Stimulated activated effector memory CD8-positive, alpha-beta T cell treated with anti-CD3 and anti-CD28 coated beads, Interleukin-12 subunit alpha, Interleukin-12 subunit beta, amount 100 ng/mL, for 72 hours (primary cell): Measurements from ENCODE around the gene KCNMA1.

ENCODE experiments used
- ATAC-seq: fragments of 150-1000 bp; cut with Tn5 transposase; 2 replicates; pipeline ENCODE4 v1.10.0; 2021
- DNase-seq, 2 donors: peaks; one replicate each; pipeline ENCODE4 v3.0.0; 2021 to 2022; ENCODE audit warnings: low spot score in 2 of 2
- H3K27ac Mint-ChIP-seq: one replicate; pipeline ENCODE4 v1.8.0; 2022; ENCODE audit warnings: mild to moderate bottlenecking, mixed read lengths
- H3K36me3 Mint-ChIP-seq: one replicate; pipeline ENCODE4 v1.8.0; 2022; ENCODE audit warnings: mild to moderate bottlenecking, mixed read lengths
- H3K4me1 Mint-ChIP-seq: one replicate; pipeline ENCODE4 v1.8.0; 2022; ENCODE audit warnings: mixed read lengths
- H3K4me3 Mint-ChIP-seq: one replicate; pipeline ENCODE4 v1.8.0; 2022; ENCODE audit warnings: mild to moderate bottlenecking, mixed read lengths
- H3K9me3 Mint-ChIP-seq: one replicate; pipeline ENCODE4 v1.8.0; 2022; ENCODE audit warnings: mixed read lengths

Gene KCNMA1

DNA sequence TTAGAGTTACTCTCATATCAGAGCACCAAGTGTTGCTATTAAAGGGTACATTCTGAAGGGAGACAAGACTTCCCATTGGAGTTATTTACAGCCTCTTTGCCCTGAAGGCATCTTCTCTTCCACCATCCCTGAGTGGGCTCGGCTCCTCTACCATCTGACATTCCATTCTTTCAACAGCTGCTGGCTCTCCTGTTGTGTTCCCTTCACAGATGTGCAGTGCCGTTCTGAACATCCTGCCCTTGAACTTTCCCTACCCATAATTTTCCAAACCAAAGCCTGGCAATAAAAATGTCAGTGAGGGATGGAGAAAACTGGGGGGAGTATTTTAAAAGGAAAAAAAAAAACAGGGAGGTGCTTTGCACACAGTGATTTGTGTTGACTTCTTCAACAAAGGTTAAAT, 392.9 kb downstream of the KCNMA1 start:
- DNase-seq (no peak), ATAC-seq (no peak)
- Mint-ChIP-seq H3K36me3 (no peaks in the 10 kb centered on the region), H3K4me3 (no peak overlapping the region), H3K9me3 (no peaks in the 10 kb centered on the region), H3K4me1 (peaks cover 6% of the 10 kb centered on the region), H3K27ac (no peak overlapping the region)

DNA sequence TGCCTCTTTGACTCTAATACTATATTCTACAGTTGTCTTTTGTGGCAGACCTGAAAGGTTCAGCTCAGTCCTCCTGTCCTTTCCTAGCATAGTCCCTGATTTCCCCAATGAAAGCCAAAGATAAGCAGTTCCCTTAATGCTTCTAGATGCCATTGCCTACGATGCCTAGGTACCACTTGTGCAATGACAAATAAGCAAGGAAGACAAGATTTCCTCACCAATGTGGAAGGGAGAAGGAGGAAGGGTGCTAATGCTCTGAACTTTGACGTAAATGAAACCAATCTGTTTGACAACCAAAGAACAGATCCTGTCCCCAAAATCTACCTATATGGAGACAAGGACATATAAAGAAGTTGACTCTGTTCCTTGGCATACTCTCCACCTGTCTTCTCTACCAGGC, 393.3 kb downstream of the KCNMA1 start:
- H3K4me3 Mint-ChIP-seq = no peak overlapping the region
- no peaks in the 10 kb centered on the region for H3K9me3 Mint-ChIP-seq
- no peak overlapping the region for H3K27ac Mint-ChIP-seq
- no peak for ATAC-seq
- peaks cover 6% of the 10 kb centered on the region for H3K4me1 Mint-ChIP-seq
- no peaks in the 10 kb centered on the region for H3K36me3 Mint-ChIP-seq
- no peak for DNase-seq

DNA sequence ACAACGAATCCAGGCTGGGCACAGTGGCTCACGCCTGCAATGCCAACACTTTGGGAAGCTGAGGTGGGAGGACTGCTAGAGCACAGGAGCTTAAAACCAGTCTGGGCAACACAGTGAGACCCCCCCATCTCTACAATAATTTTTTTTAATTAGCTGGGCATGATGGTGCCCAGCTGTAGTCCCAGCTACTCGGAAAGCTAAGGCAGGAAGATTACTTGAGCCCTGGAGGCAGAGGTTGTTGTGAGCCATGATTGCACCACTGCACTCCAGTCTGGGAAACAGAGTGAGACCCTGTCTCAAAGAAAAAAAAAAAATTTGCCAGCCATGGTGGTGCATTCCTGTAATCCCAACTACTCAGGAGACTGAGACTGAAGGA, 396.3 kb downstream of the KCNMA1 start:
- Mint-ChIP-seq H3K36me3 (no peaks in the 10 kb centered on the region), H3K27ac (no peak overlapping the region), H3K9me3 (no peaks in the 10 kb centered on the region), H3K4me3 (no peak overlapping the region), H3K4me1 (peaks cover 6% of the 10 kb centered on the region)
- DNase-seq (no peak), ATAC-seq (no peak)

DNA sequence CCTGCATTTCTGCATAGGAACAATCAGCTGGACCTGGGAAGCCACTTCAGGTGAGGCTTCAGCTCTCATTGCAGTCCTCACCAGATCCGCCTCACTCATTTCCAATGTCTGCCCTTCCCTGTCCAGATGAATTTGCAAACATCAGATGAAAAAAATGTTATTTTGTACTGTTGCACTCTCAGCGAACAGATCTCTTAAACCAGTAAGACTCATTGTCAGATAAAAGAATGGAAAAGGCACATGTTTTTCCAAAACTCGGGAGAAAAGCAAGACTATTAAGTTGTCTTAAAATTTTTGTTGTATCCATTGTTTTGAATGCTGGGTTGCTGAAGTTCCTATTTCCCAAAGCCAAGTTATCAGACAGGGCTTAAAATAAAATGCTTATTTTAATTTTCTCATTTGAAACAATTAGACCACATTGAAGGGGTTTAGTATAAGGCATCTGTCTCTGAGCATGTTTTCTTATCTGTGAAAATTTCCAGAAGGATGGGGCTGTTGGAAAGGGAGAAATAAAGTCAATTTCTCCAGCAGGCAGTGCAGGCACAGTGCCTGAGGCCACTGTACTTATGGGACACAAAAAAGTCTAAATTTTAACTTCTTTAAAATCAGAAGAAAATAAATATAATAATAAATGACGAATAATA, 396.8 kb downstream of the KCNMA1 start:
- no peak for DNase-seq
- ATAC-seq = no peak
- H3K4me3 Mint-ChIP-seq = no peak overlapping the region
- no peaks in the 10 kb centered on the region for H3K36me3 Mint-ChIP-seq
- H3K4me1 Mint-ChIP-seq = peaks cover 6% of the 10 kb centered on the region
- H3K27ac Mint-ChIP-seq = no peak overlapping the region
- no peaks in the 10 kb centered on the region for H3K9me3 Mint-ChIP-seq

DNA sequence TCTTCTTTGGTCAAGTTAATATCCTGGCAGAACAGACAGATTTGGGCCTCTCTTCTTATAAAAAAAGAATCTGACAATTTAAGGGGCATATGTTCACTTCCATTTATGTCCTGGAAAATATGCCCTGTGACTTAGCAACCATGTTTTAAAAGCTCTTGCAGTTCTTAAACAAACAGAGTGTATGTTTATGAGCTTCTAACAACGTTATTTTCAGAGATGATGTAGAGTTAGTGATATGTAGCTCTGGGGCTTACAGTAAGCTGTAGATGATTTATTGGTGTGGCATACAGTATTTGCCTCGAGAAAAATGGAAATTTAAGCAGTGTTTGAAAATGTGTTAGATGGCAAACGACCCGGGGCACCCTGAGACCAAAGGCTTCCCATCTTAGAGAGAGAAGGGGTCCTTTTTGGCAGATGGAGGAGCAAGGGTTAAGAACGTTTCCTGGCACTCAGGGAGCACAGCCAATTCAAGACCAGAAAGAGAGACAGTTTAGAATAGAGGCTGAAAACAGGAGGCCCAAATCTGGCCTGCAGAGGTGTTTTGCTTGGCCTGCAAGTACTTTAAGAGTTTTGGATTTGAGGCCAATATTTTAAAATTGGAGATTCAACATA, 397.5 kb downstream of the KCNMA1 start:
- ATAC-seq (no peak), DNase-seq (no peak)
- H3K4me3 Mint-ChIP-seq = no peak overlapping the region
- no peak overlapping the region for H3K27ac Mint-ChIP-seq
- no peaks in the 10 kb centered on the region for H3K9me3 Mint-ChIP-seq
- no peaks in the 10 kb centered on the region for H3K36me3 Mint-ChIP-seq
- H3K4me1 Mint-ChIP-seq = peaks cover 6% of the 10 kb centered on the region

DNA sequence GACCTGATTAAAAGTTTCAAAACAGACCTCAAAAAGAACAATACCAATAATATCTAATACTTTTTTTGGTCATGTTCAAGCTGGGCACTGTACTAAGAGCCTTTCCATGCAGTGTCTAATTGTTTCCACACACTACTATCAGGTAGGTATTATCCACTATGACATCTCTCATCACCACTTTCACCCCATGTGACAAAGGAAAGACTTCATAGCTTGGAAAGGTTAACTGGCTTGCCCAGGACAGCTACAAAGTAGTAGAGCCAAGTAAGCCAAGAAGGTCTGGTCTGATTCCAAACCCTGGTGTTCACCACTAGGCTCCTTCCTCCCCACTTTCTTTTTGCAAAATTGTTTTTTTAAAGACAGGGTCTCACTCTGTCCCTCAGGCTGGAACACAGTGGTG, 400.5 kb downstream of the KCNMA1 start:
- Mint-ChIP-seq H3K27ac (no peak overlapping the region), H3K9me3 (no peaks in the 10 kb centered on the region), H3K4me3 (no peak overlapping the region), H3K36me3 (no peaks in the 10 kb centered on the region), H3K4me1 (no peaks in the 10 kb centered on the region)
- ATAC-seq (no peak), DNase-seq (no peak)

DNA sequence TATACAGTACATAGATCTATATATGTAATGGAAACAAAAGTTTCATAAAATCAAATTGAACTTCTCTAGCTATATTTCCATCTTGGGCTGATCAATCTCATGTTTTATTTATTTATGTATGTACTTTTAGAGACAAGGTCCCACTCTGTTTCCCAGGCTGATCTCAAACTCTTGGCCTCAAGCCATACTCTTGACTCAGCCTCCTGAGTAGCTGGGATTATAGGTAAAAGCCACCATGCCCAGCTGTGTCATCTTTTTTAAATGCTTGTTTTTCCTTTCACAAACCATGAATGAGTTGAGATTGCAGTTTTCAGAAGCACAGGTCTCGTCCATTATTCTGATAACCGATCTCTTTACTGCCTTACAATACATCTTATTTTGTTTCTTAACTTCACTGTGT, 400.9 kb downstream of the KCNMA1 start:
- DNase-seq (no peak), ATAC-seq (no peak)
- H3K27ac Mint-ChIP-seq = no peak overlapping the region
- no peaks in the 10 kb centered on the region for H3K9me3 Mint-ChIP-seq
- no peaks in the 10 kb centered on the region for H3K4me1 Mint-ChIP-seq
- no peaks in the 10 kb centered on the region for H3K36me3 Mint-ChIP-seq
- H3K4me3 Mint-ChIP-seq = no peak overlapping the region

DNA sequence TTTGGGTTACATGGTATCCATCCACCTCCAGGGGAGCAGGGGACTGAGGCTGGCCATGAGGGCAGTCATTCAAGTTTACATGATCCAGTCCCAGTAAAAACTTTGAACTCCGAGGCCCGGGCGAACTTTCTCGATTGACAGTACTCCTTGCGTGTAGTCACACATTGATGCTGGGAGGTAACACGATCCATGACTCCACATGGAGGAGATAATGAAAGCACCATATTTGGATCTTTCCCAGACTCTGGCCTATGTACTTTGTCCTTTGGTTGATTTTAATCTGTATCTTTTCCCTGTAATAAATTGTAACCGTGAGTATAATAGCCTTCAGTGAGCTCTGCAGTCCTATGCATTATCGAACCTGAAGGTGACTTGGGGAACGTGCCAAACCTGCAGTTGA, 401.6 kb downstream of the KCNMA1 start:
- no peak overlapping the region for H3K4me3 Mint-ChIP-seq
- DNase-seq (no peak), ATAC-seq (no peak)
- no peaks in the 10 kb centered on the region for H3K9me3 Mint-ChIP-seq
- H3K36me3 Mint-ChIP-seq = no peaks in the 10 kb centered on the region
- no peaks in the 10 kb centered on the region for H3K4me1 Mint-ChIP-seq
- no peak overlapping the region for H3K27ac Mint-ChIP-seq

DNA sequence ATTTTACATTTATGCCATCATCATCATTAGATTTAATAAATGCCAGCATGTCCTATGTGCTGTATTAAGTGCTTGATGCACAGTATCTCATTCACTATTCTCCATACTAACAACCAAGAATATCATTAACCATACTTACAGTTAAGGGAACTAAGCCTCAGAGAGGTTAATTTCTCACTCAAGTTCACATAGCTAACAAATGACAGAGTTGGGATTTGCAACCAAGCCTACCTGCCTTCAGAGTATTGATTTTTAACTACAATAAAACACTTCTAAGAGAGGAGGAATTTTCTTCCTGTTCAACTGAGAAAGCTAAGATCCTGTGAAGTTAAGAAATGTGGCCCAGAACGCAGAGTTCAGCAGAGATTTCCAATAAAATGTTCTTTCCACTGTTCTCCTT, 403.0 kb downstream of the KCNMA1 start:
- Mint-ChIP-seq H3K27ac (no peak overlapping the region), H3K36me3 (no peaks in the 10 kb centered on the region), H3K4me1 (no peaks in the 10 kb centered on the region), H3K4me3 (no peak overlapping the region), H3K9me3 (no peaks in the 10 kb centered on the region)
- DNase-seq (no peak), ATAC-seq (no peak)

DNA sequence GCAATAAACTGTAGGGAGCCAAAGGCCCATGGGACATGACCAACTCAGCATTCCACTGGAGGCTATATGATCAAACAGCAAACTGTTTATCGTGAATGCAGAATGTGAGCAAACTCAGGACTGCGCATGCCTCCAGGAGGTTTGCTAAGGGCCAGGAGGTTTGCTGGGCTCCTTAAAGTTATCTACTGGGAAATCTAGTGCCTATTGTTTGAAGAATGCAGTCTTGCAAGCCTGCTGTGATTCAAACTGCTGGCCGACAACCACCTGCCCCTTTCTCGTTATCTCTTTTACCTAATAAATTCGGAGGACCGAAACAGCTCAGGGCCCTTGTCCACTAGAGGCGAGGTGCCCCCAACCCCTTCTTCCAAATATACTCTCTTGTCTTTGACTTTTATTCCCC, 404.1 kb downstream of the KCNMA1 start:
- Mint-ChIP-seq H3K27ac (no peak overlapping the region), H3K36me3 (no peaks in the 10 kb centered on the region), H3K9me3 (no peaks in the 10 kb centered on the region), H3K4me3 (no peak overlapping the region), H3K4me1 (no peaks in the 10 kb centered on the region)
- DNase-seq (no peak), ATAC-seq (no peak)

DNA sequence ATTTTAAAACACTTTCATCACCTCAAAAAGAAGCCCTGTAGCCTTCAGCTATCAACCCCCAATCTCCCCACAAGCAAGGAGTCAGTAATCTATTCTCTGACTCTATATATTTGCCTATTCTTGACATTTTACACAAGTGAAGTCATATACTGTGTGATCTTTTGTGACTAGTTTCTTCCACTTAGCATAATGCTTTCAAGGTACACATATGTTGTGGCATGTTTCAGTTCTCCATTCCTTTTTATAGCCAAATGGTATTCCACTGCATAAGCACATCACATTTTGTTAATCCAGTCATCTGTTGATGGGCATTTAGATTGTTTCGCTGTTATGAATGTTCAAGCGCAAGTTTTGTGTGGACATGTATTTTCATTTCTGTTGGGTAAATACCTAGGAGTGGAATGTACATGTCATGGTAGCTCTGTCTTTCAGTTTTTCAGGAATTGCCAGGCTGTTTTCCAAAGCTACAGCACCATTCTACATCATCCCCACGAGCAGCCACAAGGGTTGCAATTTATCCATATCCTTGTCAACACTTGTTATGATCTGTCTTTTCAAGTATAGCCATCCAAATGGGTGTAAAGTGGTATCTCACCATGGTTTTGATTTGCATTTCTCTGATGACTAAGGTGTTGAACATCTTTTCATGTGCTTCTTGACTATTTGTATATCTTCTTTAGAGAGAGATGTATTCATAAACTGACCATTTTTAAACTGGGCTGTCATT, 405.6 kb downstream of the KCNMA1 start:
- DNase-seq (no peak), ATAC-seq (no peak)
- Mint-ChIP-seq H3K4me3 (no peak overlapping the region), H3K36me3 (no peaks in the 10 kb centered on the region), H3K27ac (no peak overlapping the region), H3K9me3 (no peaks in the 10 kb centered on the region), H3K4me1 (no peaks in the 10 kb centered on the region)

DNA sequence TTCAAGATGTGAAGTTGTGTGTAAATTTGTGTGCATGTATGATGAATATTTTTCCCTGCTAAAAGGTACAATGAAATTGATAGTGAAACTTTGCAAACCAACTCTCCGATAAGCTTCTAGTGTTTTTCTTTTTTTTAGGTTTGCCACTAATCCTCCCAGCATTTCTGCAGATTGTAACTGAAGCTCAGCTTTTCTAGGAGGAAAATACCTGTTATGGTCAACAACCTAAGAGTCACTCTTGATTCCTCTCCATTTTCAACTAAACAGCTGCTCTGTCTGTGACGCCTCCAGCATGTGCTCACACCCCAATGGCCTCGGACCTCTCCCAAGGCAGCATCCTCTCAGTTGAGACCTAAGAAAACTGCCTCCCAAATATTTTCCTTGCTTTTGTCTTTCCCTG, 406.2 kb downstream of the KCNMA1 start:
- H3K36me3 Mint-ChIP-seq = no peaks in the 10 kb centered on the region
- no peak overlapping the region for H3K27ac Mint-ChIP-seq
- ATAC-seq (no peak), DNase-seq (no peak)
- H3K4me3 Mint-ChIP-seq = no peak overlapping the region
- no peaks in the 10 kb centered on the region for H3K4me1 Mint-ChIP-seq
- no peaks in the 10 kb centered on the region for H3K9me3 Mint-ChIP-seq

DNA sequence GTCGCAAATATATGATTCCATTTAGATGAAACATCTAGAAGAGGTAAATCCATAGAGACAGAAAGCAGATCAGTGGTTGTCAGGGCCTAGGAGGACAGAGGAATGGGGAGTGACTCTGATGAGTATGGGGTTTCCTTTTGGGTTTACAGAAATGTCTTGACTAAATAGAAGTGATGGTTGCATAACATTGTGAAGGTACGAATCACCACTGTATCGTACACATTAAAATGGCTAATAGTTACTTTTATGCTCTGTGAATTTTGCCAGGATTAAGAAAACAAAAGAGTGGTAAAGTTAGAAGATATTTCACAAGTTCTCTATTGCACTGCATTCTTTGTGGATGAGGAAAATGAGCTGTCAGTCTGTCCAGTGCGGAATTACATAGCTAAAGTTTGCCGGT, 407.4 kb downstream of the KCNMA1 start:
- Mint-ChIP-seq H3K9me3 (no peaks in the 10 kb centered on the region), H3K36me3 (no peaks in the 10 kb centered on the region), H3K27ac (no peak overlapping the region), H3K4me3 (no peak overlapping the region), H3K4me1 (no peaks in the 10 kb centered on the region)
- DNase-seq = no peak
- no peak for ATAC-seq

DNA sequence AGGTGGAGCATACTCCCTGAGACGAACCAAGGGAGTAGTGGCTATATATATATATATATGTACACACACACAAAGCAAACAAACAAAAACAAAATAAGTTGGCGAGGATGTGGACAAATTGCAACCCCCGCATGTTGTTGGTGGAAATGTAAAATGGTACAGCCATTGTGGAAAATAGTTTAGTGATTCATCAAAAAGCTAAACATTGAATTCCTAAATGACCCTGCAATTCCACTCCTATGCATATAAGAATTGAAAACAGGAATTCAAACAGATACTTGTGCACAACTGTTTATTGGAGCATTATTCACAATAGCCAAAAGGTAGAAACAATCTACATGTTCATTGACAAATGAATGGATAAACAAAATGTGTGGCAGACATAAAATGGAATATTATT, 407.9 kb downstream of the KCNMA1 start:
- no peaks in the 10 kb centered on the region for H3K9me3 Mint-ChIP-seq
- DNase-seq = no peak
- no peak overlapping the region for H3K27ac Mint-ChIP-seq
- H3K4me1 Mint-ChIP-seq = no peaks in the 10 kb centered on the region
- H3K4me3 Mint-ChIP-seq = no peak overlapping the region
- no peaks in the 10 kb centered on the region for H3K36me3 Mint-ChIP-seq
- no peak for ATAC-seq

DNA sequence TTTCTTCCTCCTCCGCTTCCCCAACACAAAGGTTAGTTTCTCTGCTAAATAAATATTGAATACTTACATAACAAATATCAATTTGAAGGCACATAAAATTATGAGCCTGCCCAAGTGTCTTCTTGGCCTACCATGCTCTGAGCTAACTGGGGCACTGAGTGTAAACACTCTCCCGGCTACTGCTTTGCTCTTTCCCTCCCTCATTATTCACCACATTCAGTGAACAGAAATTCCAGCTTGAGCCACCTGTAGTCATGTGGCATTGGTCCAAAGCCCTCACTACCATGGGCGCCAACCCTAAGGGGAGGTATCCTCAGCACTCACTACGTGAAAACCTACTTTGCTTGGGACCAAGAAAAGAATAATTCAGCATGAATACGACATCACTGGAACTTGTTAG, 409.0 kb downstream of the KCNMA1 start:
- no peak overlapping the region for H3K4me3 Mint-ChIP-seq
- no peaks in the 10 kb centered on the region for H3K9me3 Mint-ChIP-seq
- no peak for DNase-seq
- H3K36me3 Mint-ChIP-seq = no peaks in the 10 kb centered on the region
- no peak for ATAC-seq
- no peak overlapping the region for H3K27ac Mint-ChIP-seq
- no peaks in the 10 kb centered on the region for H3K4me1 Mint-ChIP-seq

DNA sequence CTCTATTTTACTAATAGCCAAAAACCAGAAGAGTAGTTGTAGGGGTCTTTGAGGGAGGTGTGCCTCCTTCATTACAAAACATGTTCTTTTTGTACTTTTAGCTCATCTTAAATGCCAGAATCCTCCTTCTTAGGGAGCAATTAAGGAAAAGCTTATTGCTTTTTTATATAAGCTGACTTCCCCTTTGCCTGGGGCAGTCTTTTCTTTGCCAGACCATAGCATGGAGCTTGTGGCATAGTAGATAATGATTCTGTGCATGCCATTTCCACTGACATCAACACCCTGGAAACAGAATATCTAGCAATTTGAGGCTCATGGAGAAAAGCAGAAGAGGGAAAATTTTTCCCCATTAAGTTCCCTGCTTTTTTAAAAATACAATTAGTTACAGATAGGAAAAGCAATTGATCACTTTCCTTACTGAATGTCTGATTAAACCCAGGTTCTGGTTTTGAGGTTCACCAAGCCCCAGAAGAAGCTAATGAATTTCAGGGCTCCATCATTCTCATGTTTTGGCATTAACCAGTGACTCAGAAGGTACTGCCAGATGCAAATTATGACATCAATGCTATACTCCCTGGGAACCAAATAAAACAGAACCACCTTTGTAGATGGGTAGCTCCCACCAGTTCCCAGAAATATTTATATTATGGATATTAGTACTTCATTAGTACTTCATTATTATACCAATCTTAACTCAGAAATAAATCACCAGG, 410.6 kb downstream of the KCNMA1 start:
- Mint-ChIP-seq H3K9me3 (no peaks in the 10 kb centered on the region), H3K4me1 (no peaks in the 10 kb centered on the region), H3K36me3 (no peaks in the 10 kb centered on the region), H3K4me3 (no peak overlapping the region), H3K27ac (no peak overlapping the region)
- no peak for DNase-seq
- no peak for ATAC-seq
